Type B pancreatic cell (in vitro differentiated cells): Measurements from ENCODE around the gene KIF1A. TPM values are rescaled to one million over a fixed set of nuclear protein-coding genes. Genes with fewer than 3 reads are reported as not detected.
A peak's percentile ranks its signal among the peaks of the same experiment; 100 is the strongest.
"Not testable (repeated sequence)": the region's sequence is repeated elsewhere in the genome, so short reads cannot be mapped to it uniquely, and the experiment has no call there.

Experiments used
- DNase-seq: peaks from one replicate; pipeline ENCODE4 v3.0.0; 2021; ENCODE audit warnings: mixed read lengths; ENCODE audit not compliant: unreplicated experiment; ENCODE audit errors: extremely low spot score
- H3K27ac Mint-ChIP-seq: 2 replicates; pipeline ENCODE4 v1.8.0; 2021; ENCODE audit warnings: mild to moderate bottlenecking, mixed read lengths
- H3K27me3 Mint-ChIP-seq: 2 replicates; pipeline ENCODE4 v1.8.0; 2021; ENCODE audit warnings: mixed read lengths
- H3K36me3 Mint-ChIP-seq: 2 replicates; pipeline ENCODE4 v1.8.0; 2021; ENCODE audit warnings: mixed read lengths
- H3K4me1 Mint-ChIP-seq: one replicate; pipeline ENCODE4 v1.8.0; 2021; ENCODE audit warnings: mixed read lengths; ENCODE audit not compliant: unreplicated experiment
- H3K4me3 Mint-ChIP-seq: 2 replicates; pipeline ENCODE4 v1.8.0; 2021; ENCODE audit warnings: mild to moderate bottlenecking, mixed read lengths
- H3K9me3 Mint-ChIP-seq: 2 replicates; pipeline ENCODE4 v1.8.0; 2021; ENCODE audit warnings: mixed read lengths
- total RNA-seq: library from RNA; stranded (reverse); gene quantifications from 2 replicates; pipeline ENCODE4 v1.2.1, GENCODE V29; 2021; ENCODE audit warnings: low replicate concordance
- TF ChIP-seq, protein P1 (sequence below): fragments of 200-600 bp; sonication (generic); conservative IDR thresholded peaks from 2 replicates; pipeline ENCODE4 v1.5.0; 2021; ENCODE audit warnings: antibody characterized with exemption, mild to moderate bottlenecking

The KIF1A gene
- total RNA-seq, 1 donor from 2014 or later, result 78.4 TPM

GRCh38 chr2:240850026-240850425 lies 30.0 kb upstream of the KIF1A start:
- Mint-ChIP-seq H3K4me1 (peaks cover 5% of the 10 kb centered on the region), H3K27ac (no peak overlapping the region), H3K36me3 (peaks cover 4% of the 10 kb centered on the region), H3K4me3 (no peak overlapping the region), H3K9me3 (peaks cover 6% of the 10 kb centered on the region), H3K27me3 (peaks cover 10% of the 10 kb centered on the region)
- DNase-seq, result no peak
- TF ChIP-seq, protein P1, sequence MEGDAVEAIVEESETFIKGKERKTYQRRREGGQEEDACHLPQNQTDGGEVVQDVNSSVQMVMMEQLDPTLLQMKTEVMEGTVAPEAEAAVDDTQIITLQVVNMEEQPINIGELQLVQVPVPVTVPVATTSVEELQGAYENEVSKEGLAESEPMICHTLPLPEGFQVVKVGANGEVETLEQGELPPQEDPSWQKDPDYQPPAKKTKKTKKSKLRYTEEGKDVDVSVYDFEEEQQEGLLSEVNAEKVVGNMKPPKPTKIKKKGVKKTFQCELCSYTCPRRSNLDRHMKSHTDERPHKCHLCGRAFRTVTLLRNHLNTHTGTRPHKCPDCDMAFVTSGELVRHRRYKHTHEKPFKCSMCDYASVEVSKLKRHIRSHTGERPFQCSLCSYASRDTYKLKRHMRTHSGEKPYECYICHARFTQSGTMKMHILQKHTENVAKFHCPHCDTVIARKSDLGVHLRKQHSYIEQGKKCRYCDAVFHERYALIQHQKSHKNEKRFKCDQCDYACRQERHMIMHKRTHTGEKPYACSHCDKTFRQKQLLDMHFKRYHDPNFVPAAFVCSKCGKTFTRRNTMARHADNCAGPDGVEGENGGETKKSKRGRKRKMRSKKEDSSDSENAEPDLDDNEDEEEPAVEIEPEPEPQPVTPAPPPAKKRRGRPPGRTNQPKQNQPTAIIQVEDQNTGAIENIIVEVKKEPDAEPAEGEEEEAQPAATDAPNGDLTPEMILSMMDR, result no peak

- peaks cover 5% of the 10 kb centered on the region for H3K4me1 Mint-ChIP-seq
- H3K36me3 Mint-ChIP-seq, result peaks cover 1% of the 10 kb centered on the region
- H3K27me3 Mint-ChIP-seq, result peaks cover 17% of the 10 kb centered on the region
- no peak overlapping the region for H3K4me3 Mint-ChIP-seq
- TF ChIP-seq, protein P1, result no peak
- no peak overlapping the region for H3K27ac Mint-ChIP-seq
- no peak for DNase-seq
- H3K9me3 Mint-ChIP-seq, result peaks cover 2% of the 10 kb centered on the region
Measured at GRCh38 chr2:240848900-240849680, 29.1 kb upstream of the KIF1A start.

DNA sequence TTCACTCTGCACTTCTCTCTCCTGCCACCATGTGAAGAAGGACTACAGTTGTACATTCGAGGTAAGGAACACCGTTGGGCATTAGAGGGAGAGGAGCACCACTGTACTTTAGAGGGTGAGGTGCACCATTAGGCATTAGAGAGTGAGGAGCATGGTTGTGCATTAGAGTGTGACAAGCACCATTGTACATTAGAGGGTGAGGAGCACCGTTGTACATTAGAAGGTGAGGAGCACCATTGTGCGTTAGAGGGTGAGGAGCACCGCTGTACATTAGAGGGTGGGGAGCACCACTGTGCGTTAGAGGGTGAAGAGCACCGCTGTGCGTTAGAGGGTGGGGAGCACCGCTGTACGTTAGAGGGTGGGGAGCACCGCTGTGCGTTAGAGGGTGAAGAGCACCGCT lies 27.8 kb upstream of the KIF1A start:
- Mint-ChIP-seq H3K9me3 (no peaks in the 10 kb centered on the region), H3K27ac (no peak overlapping the region), H3K4me3 (no peak overlapping the region), H3K36me3 (no peaks in the 10 kb centered on the region), H3K27me3 (peaks cover 26% of the 10 kb centered on the region), H3K4me1 (peaks cover 5% of the 10 kb centered on the region)
- TF ChIP-seq, protein P1, result no peak
- no peak for DNase-seq

DNA sequence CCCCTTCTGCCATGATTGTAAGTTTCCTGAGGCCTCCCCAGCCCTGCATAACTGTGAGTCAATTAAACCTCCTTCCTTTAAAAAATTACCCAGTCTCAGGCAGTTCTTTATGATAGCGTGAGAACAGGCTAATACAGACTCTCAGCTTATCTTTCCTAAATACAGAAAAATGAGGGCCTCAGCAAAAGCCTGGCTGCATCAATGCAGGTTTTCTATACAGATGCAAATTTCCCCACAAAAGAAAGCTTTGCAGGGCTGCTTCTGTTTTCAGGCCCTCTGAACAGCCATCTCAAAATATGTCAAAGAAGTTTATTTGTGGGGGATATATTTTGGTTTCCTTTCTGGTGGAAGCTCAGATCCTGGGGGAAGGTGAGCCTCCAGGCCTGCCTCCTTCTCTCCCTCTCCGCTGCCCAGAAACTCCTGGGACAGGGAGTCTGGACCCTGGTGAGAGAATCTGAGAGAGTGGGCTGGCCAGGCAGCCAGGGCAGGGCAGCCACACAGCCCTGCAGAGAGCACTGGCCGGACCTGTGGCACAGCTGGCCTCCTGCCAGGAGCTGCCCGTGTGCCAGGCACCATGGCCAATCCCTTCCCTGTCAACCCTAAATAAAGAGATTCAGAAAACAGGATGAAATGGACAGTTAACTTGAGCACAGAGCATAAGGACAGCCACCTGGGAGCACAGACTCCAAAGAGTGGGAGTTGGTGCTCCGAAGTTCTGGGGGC lies 27.0 kb upstream of the KIF1A start:
- H3K27me3 Mint-ChIP-seq, result peaks cover 29% of the 10 kb centered on the region
- DNase-seq, result no peak
- TF ChIP-seq, protein P1, result no peak
- H3K4me3 Mint-ChIP-seq, result no peak overlapping the region
- H3K4me1 Mint-ChIP-seq, result no peaks in the 10 kb centered on the region
- H3K27ac Mint-ChIP-seq, result no peak overlapping the region
- H3K9me3 Mint-ChIP-seq, result no peaks in the 10 kb centered on the region
- no peaks in the 10 kb centered on the region for H3K36me3 Mint-ChIP-seq

DNA sequence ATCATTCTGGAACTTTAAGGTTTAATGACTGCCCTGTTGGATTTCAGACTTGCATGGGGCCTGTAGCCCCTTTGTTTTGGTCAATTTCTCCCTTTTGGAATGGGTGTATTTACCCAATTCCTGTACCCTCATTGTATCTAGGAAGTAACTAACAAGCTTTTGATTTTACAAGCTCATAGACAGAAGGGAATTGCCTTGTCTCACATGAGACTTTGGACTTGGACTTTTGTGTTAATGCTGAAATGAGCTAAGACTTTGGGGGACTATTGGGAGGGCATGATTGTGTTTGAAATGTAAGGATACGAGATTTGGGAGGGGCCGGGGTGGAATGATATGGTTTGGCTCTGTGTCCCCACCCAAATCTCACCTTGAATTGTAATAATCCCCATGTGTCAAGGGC lies 26.3 kb upstream of the KIF1A start:
- H3K4me3 Mint-ChIP-seq, DNase-seq, H3K4me1 Mint-ChIP-seq, H3K27ac Mint-ChIP-seq, H3K9me3 Mint-ChIP-seq, H3K36me3 Mint-ChIP-seq: not testable (repeated sequence)
- H3K27me3 Mint-ChIP-seq, result peaks cover 32% of the 10 kb centered on the region

DNA sequence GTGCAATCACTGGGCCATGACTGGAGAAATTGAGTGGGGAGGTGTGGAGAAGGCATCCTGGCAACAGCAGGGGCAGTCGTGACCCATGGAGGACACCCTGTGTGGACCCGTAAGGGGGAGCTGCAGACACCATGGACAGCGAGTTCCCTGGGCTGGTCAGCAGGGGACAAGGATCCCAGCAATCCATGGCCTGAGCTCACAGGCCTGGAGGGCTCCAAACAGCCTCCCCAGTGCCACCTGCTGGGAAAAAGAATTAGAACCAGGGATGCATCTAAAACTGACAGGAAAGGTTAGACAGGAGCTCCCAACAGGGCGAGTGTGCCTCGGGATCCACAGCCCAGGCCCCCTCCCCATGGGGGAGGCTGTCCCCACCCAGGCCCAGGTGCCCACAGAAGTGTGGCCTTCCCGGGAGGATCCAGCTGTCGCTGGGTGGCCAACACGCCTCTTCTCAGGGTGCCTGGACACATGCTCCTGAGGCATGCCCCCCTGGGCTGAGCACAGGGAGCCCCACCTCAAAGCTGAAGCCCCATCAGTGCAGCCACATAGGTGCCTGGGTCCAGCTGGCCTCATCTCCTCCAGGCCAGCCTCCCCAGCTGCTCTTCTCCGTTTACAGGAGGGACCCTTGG lies 20.5 kb upstream of the KIF1A start:
- Mint-ChIP-seq H3K4me1 (no peaks in the 10 kb centered on the region), H3K9me3 (no peaks in the 10 kb centered on the region), H3K4me3 (no peak overlapping the region), H3K36me3 (no peaks in the 10 kb centered on the region), H3K27ac (no peak overlapping the region), H3K27me3 (peaks cover 38% of the 10 kb centered on the region)
- no peak for DNase-seq
- TF ChIP-seq, protein P1, result peak; percentile 78
